K562 (cell line): ENCODE measurements around the gene GALNS. TPM values are rescaled to one million over a fixed set of nuclear protein-coding genes. Genes with fewer than 3 reads are reported as not detected.

Source experiments
- CEBPZ ChIP-seq: fragments of 150-350 bp; IDR thresholded peaks from 2 replicates; pipeline ENCODE4 v1.6.1; 2014; ENCODE audit warnings: low read depth, mild to moderate bottlenecking, low read length, borderline replicate concordance
- CUX1 ChIP-seq: fragments of 200-800 bp; sonication (Bioruptor generic); IDR thresholded peaks from 2 replicates; pipeline ENCODE4 v1.6.1; 2016; ENCODE audit warnings: missing genetic modification characterization, missing compliant biosample characterization
- DIDO1 ChIP-seq: fragments of 450-650 bp; IDR thresholded peaks from 2 replicates; pipeline ENCODE4 v1.6.1; 2016; ENCODE audit warnings: low read depth, missing biosample characterization, missing genetic modification characterization
- DLX4 ChIP-seq: fragments of 250-450 bp; sonication (Bioruptor Pico); IDR thresholded peaks from 2 replicates; pipeline ENCODE4 v1.6.1; 2021; ENCODE audit warnings: mild to moderate bottlenecking
- DMBX1 ChIP-seq: fragments of 250-450 bp; sonication (Bioruptor Pico); IDR thresholded peaks from 2 replicates; pipeline ENCODE4 v1.8.0; 2022; ENCODE audit warnings: inconsistent platforms, mild to moderate bottlenecking, moderate library complexity, borderline replicate concordance
- DNMT1 ChIP-seq: fragments of 450-650 bp; IDR thresholded peaks from 2 replicates; pipeline ENCODE4 v1.6.1; 2016; ENCODE audit warnings: antibody characterized with exemption, mild to moderate bottlenecking
- ELK1 ChIP-seq: sonication (generic); formaldehyde crosslinking; IDR thresholded peaks from 2 replicates; pipeline ENCODE4 v1.8.1; 2022; ENCODE audit warnings: missing genetic modification reagents
- FUS ChIP-seq: fragments of 200-400 bp; formaldehyde crosslinking; optimal IDR thresholded peaks from 2 replicates; pipeline ENCODE3; 2017; ENCODE audit warnings: low read depth, low read length
- GATA2 ChIP-seq: sonication (generic); formaldehyde crosslinking; IDR thresholded peaks from 2 replicates; pipeline ENCODE4 v1.4.0; 2020; ENCODE audit warnings: mild to moderate bottlenecking, missing genetic modification reagents
- GATAD2A ChIP-seq: fragments of 450-650 bp; IDR thresholded peaks from 2 replicates; pipeline ENCODE4 v1.6.1; 2017
- HSF4 ChIP-seq: fragments of 250-450 bp; sonication (Bioruptor Pico); IDR thresholded peaks from 2 replicates; pipeline ENCODE4 v2.1.2; 2022; ENCODE audit warnings: mild to moderate bottlenecking, moderate library complexity, borderline replicate concordance
- IRF2 ChIP-seq: sonication (generic); formaldehyde crosslinking; IDR thresholded peaks from 2 replicates; pipeline ENCODE4 v1.8.1; 2022; ENCODE audit warnings: mild to moderate bottlenecking, missing genetic modification reagents
- LARP7 ChIP-seq: fragments of 450-650 bp; IDR thresholded peaks from 2 replicates; pipeline ENCODE4 v1.6.1; 2016
- MAFF ChIP-seq: IDR thresholded peaks from 2 replicates; pipeline ENCODE4 v1.6.1; 2012; ENCODE audit warnings: low read length, improper control_type of control experiment
- MEF2D ChIP-seq: conservative IDR thresholded peaks from 2 replicates; pipeline ENCODE4 v1.6.1; 2016; ENCODE audit warnings: low read depth, missing genetic modification characterization, missing compliant biosample characterization
- POLR2AphosphoS2 ChIP-seq: IDR thresholded peaks from 2 replicates; pipeline ENCODE4 v1.6.1; 2012; ENCODE audit warnings: low read length, improper control_type of control experiment
- ZFP36 ChIP-seq: fragments of 150-350 bp; IDR thresholded peaks from 2 replicates; pipeline ENCODE4 v1.6.1; 2018; ENCODE audit warnings: low read length, low read depth; ENCODE audit not compliant: partially characterized antibody
- ZNF445 ChIP-seq: fragments of 250-450 bp; sonication (Bioruptor Pico); IDR thresholded peaks from 2 replicates; pipeline ENCODE4 v1.4.0; 2020; ENCODE audit warnings: low read depth, mild to moderate bottlenecking, moderate library complexity
- ZNF551 ChIP-seq: fragments of 250-450 bp; sonication (Bioruptor Pico); IDR thresholded peaks from 2 replicates; pipeline ENCODE4 v1.5.0; 2021; ENCODE audit warnings: mild to moderate bottlenecking, moderate library complexity
- polyA plus RNA-seq, 8 experiments: library from polyadenylated mRNA; depleted of rRNA in 4 of 8; stranded (reverse) in 5 of 8; unstranded in 3 of 8; fragments of >200 nt; fragmentation: Nextera tagmentation in 2 of 8; fragmentation: Illumina TruSeq in 1 of 8; extraction: Ambion mirVana in 2 of 8; extraction: Trizol in 1 of 8; gene quantifications; 2 replicates each; pipeline versions ENCODE4 v1.2.1 to v1.2.3, GENCODE V29; 2011 to 2014; ENCODE audit warnings: inconsistent platforms in 1 of 8, missing spikeins in 1 of 8
- total RNA-seq, 7 experiments: library from RNA; depleted of rRNA in 6 of 7; stranded (reverse); fragments of >200 nt in 6 of 7; fragmentation: Illumina TruSeq in 2 of 7; extraction: Trizol in 2 of 7; gene quantifications; 2 replicates each; pipeline versions ENCODE4 v1.2.1 to v1.2.3, GENCODE V29; 2011 to 2021; ENCODE audit warnings: low replicate concordance in 1 of 7

GALNS gene
- total and polyA plus RNA-seq, 9 of the 15 experiments (the other 6 are each of a cell fraction or from before 2014, with no cell fraction given), result 0.38 to 13.2 (median 4.3) TPM

GRCh38 chr16:88799569-88800276, 57.0 kb downstream of the GALNS start (continued):
- no peak for TF ChIP-seq CEBPZ
- TF ChIP-seq POLR2AphosphoS2, result no peak
- TF ChIP-seq MEF2D (tag), result no peak
- no peak for TF ChIP-seq IRF2 (CRISPR knock-in tag)
- TF ChIP-seq GATA2 (CRISPR knock-in tag), result peak; percentile 90
- no peak for TF ChIP-seq HSF4
- no peak for TF ChIP-seq MAFF
- TF ChIP-seq GATAD2A, result no peak
- TF ChIP-seq DIDO1, result no peak
- TF ChIP-seq LARP7, result no peak
- TF ChIP-seq DMBX1 (CRISPR knock-in tag), result peak; percentile 88
- TF ChIP-seq CUX1, result no peak
- TF ChIP-seq FUS, result no peak
- no peak for TF ChIP-seq ELK1 (CRISPR knock-in tag)
- TF ChIP-seq ZNF551 (CRISPR knock-in tag), result no peak
- no peak for TF ChIP-seq DNMT1
- no peak for TF ChIP-seq ZFP36
- TF ChIP-seq DLX4 (CRISPR knock-in tag), result no peak
- no peak for TF ChIP-seq ZNF445 (CRISPR knock-in tag)
